Pancreas (tissue), 10 donors: Measurements from ENCODE around the gene POU2F2. TPM values are rescaled to one million over a fixed set of nuclear protein-coding genes. Genes with fewer than 3 reads are reported as not detected.

ENCODE experiments used
- ATAC-seq, 4 donors: fragments of 200-7000 bp; cut with Tn5 transposase; one replicate each; pipeline versions ENCODE4 v1.8.0 to v1.9.1; 2020; ENCODE audit warnings: mild to moderate bottlenecking in 4 of 4, moderate library complexity in 4 of 4
- DNase-seq, 6 donors: peaks; one replicate each; pipeline ENCODE4 v3.0.0-alpha.2; 2020
- FAIRE-seq: peaks from 2 replicates; lab custom pipeline; 2012; peaks lifted over from hg19 to GRCh38; lab: Jason Lieb, UNC
- H3K27ac ChIP-seq, 4 donors: fragments of 200-600 bp; sonication (generic); 1 replicate in 3 of 4; 2 replicates in 1 of 4; pipeline versions ENCODE4 v1.5.0 to v1.8.0; 2020
- H3K27me3 ChIP-seq, 4 donors: fragments of 200-600 bp; one replicate each; pipeline ENCODE4 v1.8.0; 2021
- H3K36me3 ChIP-seq, 3 donors: fragments of 200-600 bp; sonication (generic) in 1 of 3; one replicate each; pipeline versions ENCODE4 v1.5.0 to v1.8.0; 2020 to 2021
- H3K4me1 ChIP-seq, 3 donors: fragments of 200-600 bp; one replicate each; pipeline ENCODE4 v1.8.0; 2021
- H3K4me3 ChIP-seq, 4 donors: fragments of 200-600 bp; sonication (generic) in 2 of 4; one replicate each; pipeline versions ENCODE4 v1.5.0 to v1.8.0; 2020 to 2021
- H3K9me3 ChIP-seq, 4 donors: fragments of 200-600 bp; one replicate each; pipeline ENCODE4 v1.8.0; 2021
- WGBS, 2 donors: extraction: QIAGEN DNeasy Blood & Tissue Kit; methylation state at CpG; one replicate each; pipeline ENCODE4 v1.1.7; 2013; 5-methylcytosine and 5-hydroxymethylcytosine counted together
- intact Hi-C, 3 donors: fragments of 100-400 bp; cut with DNase I; formaldehyde crosslinking; loops; one replicate each; pipeline versions ENCODE4 v1.11.1 to v1.14.2; 2022
- polyA plus RNA-seq, 2 donors: library from polyadenylated mRNA; stranded (reverse); fragments of 200-250 nt; gene quantifications; one replicate each; pipeline ENCODE4 v1.2.3, GENCODE V29; 2013
- total RNA-seq, 6 donors: library from RNA; stranded (reverse); fragmentation: NEBNext Ultra II Directional in 4 of 6; extraction: Animal tissue kit (Norgen Biotek cat#: 25700) in 4 of 6; gene quantifications; one replicate each; pipeline versions ENCODE4 v1.2.1 to v1.2.4, GENCODE V29; 2021 to 2023
- TF ChIP-seq, protein P1 (sequence below), 4 donors: fragments of 200-600 bp; sonication (generic) in 3 of 4; IDR thresholded peaks; one replicate each; pipeline versions ENCODE4 v1.5.0 to v1.8.0; 2021; ENCODE audit warnings: antibody characterized with exemption in 4 of 4
- donor health status: healthy with polysubstance abuse.
- donor health status: DM: no; HTN: no; CAD: no; lungs with moderate emphysema.
- donor health status: DM: no; HTN: no; CAD: no.
- donor health status: control.
- donor health status: control.
- donor health status: Bipolar disorder and iron deficiency.
- donor health status: DM: yes; HTN: yes; CAD: no.
- donor health status: DM: no; HTN: no; CAD: no.
- donor health status: DM: no; HTN: no; CAD: no.
- donor health status: DM: yes; HTN: yes; CAD: no.

Gene POU2F2
- total and polyA plus RNA-seq, 8 donors, result 0.56 to 5.6 (median 1.3) TPM

DNA sequence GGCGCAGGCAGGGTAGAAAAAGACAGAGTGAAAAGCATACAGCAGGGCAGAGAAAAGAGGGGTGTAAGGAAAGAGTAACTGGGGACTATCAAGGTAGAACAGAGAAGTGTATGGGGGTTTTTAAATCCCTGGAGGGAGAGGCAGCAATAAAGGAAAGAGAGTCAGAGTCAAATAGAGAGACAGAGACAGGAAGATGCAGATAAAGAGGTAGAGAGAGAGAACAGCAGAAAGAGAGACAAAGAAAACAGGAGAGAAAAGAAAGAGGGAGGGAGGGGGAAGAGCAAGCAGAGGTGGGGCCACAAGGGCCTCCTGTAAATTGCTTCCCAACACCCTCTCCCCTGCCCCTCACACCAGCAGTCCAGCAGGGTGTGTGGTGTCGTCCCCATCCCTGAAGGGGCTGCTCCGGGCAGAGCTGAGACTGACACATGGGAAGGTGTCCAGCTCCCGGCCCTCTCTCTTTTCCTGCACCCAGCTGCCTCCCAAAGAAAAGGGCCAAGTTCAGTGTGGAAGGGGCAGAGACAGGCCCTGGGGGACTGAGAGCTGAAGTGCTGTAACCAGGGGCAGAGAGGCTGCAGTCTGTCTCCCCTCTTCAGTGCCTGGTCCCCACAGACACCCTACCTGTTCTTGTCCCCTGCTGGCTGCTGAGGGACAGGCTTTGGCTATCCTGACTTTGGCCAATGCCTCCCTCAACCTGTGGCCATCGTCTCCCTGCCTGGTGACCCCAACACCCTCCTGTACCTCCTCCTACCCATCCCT is 17.4 kb upstream of the POU2F2 start:
- TF ChIP-seq, protein P1, sequence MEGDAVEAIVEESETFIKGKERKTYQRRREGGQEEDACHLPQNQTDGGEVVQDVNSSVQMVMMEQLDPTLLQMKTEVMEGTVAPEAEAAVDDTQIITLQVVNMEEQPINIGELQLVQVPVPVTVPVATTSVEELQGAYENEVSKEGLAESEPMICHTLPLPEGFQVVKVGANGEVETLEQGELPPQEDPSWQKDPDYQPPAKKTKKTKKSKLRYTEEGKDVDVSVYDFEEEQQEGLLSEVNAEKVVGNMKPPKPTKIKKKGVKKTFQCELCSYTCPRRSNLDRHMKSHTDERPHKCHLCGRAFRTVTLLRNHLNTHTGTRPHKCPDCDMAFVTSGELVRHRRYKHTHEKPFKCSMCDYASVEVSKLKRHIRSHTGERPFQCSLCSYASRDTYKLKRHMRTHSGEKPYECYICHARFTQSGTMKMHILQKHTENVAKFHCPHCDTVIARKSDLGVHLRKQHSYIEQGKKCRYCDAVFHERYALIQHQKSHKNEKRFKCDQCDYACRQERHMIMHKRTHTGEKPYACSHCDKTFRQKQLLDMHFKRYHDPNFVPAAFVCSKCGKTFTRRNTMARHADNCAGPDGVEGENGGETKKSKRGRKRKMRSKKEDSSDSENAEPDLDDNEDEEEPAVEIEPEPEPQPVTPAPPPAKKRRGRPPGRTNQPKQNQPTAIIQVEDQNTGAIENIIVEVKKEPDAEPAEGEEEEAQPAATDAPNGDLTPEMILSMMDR (IDR thresholded peaks at IDR 0.05), result no peak
- no peak overlapping the region for H3K27ac ChIP-seq
- no peak for FAIRE-seq
- H3K4me1 ChIP-seq, result peaks cover 11 to 22% (median 12%) of the 10 kb centered on the region in 3 donors
- no peak for DNase-seq
- H3K27me3 ChIP-seq, result no peaks in the 10 kb centered on the region
- H3K36me3 ChIP-seq, result no peaks in the 10 kb centered on the region
- ATAC-seq, result peak in 1 of 4 donors; percentile 6
- no peaks in the 10 kb centered on the region for H3K9me3 ChIP-seq
- H3K4me3 ChIP-seq, result no peak overlapping the region
- intact Hi-C loops, result no loop called here
- WGBS, 2 donors, result 40 to 51% methylated on average over 5 of the region's 5 CpGs

DNA sequence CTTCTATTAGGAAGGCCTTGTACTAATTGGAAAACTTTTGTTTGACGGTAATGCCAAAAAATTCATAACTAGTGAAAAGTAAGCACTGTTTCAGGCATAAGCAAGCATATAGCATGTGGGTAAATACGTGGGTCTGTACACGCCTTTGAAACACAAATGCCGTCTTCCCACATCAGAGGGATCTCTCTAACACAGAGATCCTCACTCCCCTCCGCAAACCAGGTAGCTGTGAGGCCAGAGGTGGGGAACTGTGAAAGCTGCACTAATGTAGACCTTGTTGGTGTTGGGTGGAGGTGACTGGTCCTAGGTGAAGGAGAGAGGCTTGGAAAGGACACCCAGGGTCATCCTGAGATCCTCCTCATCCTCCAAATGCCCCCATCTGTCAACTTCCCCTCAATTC is 16.0 kb upstream of the POU2F2 start:
- intact Hi-C loops, result no loop called here
- ATAC-seq, result no peak
- TF ChIP-seq, protein P1 (IDR thresholded peaks at IDR 0.05), result no peak
- H3K27me3 ChIP-seq, result no peaks in the 10 kb centered on the region
- no peaks in the 10 kb centered on the region for H3K36me3 ChIP-seq
- 86 to 94% methylated on average over 5 of the region's 5 CpGs for WGBS, 2 donors
- no peak overlapping the region for H3K4me3 ChIP-seq
- DNase-seq, result no peak
- peaks cover 11 to 22% (median 12%) of the 10 kb centered on the region in 3 donors for H3K4me1 ChIP-seq
- H3K27ac ChIP-seq, result no peak overlapping the region
- H3K9me3 ChIP-seq, result no peaks in the 10 kb centered on the region
- FAIRE-seq, result no peak

DNA sequence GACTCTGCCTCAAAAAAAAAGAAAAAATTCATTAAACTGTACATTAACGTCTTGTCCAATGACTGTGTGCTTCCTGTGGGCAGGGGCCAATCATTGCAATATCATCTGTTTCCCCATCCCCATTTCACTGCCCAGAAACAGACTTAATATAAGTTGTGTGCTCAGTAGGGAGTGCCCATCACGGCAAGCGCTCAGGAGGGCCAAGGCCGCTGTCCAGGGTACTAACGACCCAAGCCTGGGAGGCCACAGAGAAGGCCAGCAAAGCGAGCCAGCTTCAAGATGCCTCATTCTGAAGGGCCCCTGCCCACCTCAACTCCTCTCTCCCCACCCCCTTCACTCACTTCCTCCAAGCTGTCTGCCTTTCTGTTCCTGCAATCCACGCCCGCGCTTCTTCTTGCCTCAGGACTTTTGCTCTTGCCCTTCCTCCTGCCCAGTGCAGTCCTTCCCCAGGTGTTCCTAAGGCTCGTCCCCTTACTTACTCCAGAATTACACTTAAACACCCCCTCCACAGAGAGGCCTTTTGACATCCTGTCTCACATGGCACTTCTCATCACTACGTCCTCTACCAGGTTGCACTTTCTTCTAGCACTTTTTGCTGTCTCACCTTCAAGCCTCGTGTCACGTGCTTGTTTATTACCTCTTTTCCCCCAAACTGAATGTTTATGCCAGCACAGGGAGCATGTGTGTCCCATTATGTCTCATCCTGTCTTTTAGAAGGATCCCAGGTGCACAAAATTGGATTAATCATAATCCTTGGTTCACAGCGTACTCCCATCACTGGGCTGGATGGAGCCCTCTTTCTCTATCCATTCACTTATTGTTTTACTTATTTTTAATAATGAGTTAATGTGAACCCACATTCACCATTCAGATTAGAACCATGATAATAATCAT is 11.3 kb upstream of the POU2F2 start:
- Histone ChIP-seq H3K36me3 (no peaks in the 10 kb centered on the region), H3K9me3 (no peaks in the 10 kb centered on the region), H3K4me3 (no peak overlapping the region), H3K27me3 (no peaks in the 10 kb centered on the region), H3K27ac (no peak overlapping the region), H3K4me1 (no peaks in the 10 kb centered on the region)
- TF ChIP-seq, protein P1 (IDR thresholded peaks at IDR 0.05), result no peak
- no peak for DNase-seq
- ATAC-seq, result peak in 1 of 4 donors; percentile 56
- no peak for FAIRE-seq
- WGBS, 2 donors, result 60 to 65% methylated on average over 14 of the region's 14 CpGs
- intact Hi-C loops, result no loop called here

DNA sequence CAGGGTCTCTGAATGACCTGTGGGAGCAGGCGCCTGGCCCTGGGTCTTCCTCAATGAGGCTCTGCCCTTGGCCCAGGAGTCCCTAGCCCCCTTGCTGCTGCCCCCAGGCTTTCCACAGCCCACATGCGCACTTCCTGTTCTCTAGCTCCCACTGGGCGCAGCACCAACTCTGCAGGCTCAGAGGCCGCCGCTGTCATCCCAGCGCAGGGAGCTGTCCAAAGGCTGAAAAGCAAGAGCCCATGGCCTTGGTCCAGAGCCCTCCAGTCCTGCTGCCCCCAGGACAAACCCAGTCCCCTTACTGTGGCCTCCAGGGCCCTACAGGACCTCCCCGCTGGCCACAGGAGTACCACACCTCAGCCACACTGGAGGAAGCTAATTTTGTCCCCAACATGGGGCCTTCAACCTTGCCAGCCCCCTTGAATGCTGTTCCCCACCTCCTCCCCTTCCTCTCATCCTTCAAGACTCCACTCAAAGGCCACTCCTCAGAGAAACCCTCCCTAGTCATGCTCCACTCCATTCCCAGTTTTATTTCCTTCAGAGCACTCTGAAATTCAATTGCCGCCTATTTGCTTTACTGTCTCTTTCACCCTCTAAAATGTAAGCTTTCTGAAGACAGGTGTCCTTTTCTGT is 8.0 kb upstream of the POU2F2 start:
- Histone ChIP-seq H3K4me1 (no peaks in the 10 kb centered on the region), H3K27me3 (no peaks in the 10 kb centered on the region), H3K9me3 (no peaks in the 10 kb centered on the region), H3K27ac (no peak overlapping the region), H3K36me3 (no peaks in the 10 kb centered on the region), H3K4me3 (no peak overlapping the region)
- TF ChIP-seq, protein P1 (IDR thresholded peaks at IDR 0.05), result no peak
- no peak for FAIRE-seq
- DNase-seq, result peak; percentile 32 to 82 (median 60)
- intact Hi-C loops, result no loop called here
- WGBS, 2 donors, result 21 to 27% methylated on average over 8 of the region's 8 CpGs
- ATAC-seq, result peak in 3 of 4 donors; percentile 90 to 98 (median 91)
